Calu3 (cell line): ENCODE data around the gene RGS17. TPM values are rescaled to one million over a fixed set of nuclear protein-coding genes. Genes with fewer than 3 reads are reported as not detected.

ENCODE experiments used
- BruUV-seq: library from RNA; stranded (reverse); fragments of 400-500 nt; replicated peaks from 2 replicates; lab custom pipeline; 2021; lab: Mats Ljungman, UMichigan
- CTCF ChIA-PET: fragments of 300-600 bp; sonication (Branson Sonifier 250); formaldehyde crosslinking; loops from one replicate; lab custom pipeline; 2022; ENCODE audit warnings: antibody characterized with exemption; lab: Charles Lee
- DNase-seq: peaks from one replicate; pipeline ENCODE4 v3.0.0; 2022
- H3K27ac Mint-ChIP-seq: one replicate; pipeline ENCODE4 v1.8.0; 2022; ENCODE audit warnings: mixed read lengths; ENCODE audit not compliant: unreplicated experiment
- H3K27me3 Mint-ChIP-seq: one replicate; pipeline ENCODE4 v1.8.0; 2022; ENCODE audit warnings: mixed read lengths; ENCODE audit not compliant: unreplicated experiment
- H3K36me3 Mint-ChIP-seq: one replicate; pipeline ENCODE4 v1.8.0; 2022; ENCODE audit warnings: mild to moderate bottlenecking, moderate library complexity, mixed read lengths; ENCODE audit not compliant: insufficient read depth, unreplicated experiment
- H3K4me1 Mint-ChIP-seq: one replicate; pipeline ENCODE4 v1.8.0; 2022; ENCODE audit warnings: mild to moderate bottlenecking, low read depth, mixed read lengths; ENCODE audit not compliant: unreplicated experiment
- H3K4me3 Mint-ChIP-seq: one replicate; pipeline ENCODE4 v1.8.0; 2022; ENCODE audit warnings: mild to moderate bottlenecking, low read depth, moderate library complexity, mixed read lengths; ENCODE audit not compliant: unreplicated experiment
- H3K9me3 Mint-ChIP-seq: one replicate; pipeline ENCODE4 v1.8.0; 2022; ENCODE audit warnings: low read depth, mixed read lengths; ENCODE audit not compliant: unreplicated experiment
- intact Hi-C: fragments of 100-400 bp; cut with micrococcal nuclease; formaldehyde crosslinking; loops from one replicate; pipeline ENCODE4 v1.10.0; 2022; ENCODE audit not compliant: unreplicated experiment
- total RNA-seq: library from RNA; stranded (reverse); gene quantifications from 2 replicates; pipeline ENCODE4 v1.2.3, GENCODE V29; 2022
- TF ChIP-seq, protein P1 (sequence below): fragments of 200-600 bp; IDR thresholded peaks from one replicate; pipeline ENCODE4 v1.8.0; 2022; ENCODE audit warnings: antibody characterized with exemption; ENCODE audit not compliant: unreplicated experiment

Gene RGS17
- total RNA-seq, 1 experiment from 2014 or later: 0.78 TPM

DNA sequence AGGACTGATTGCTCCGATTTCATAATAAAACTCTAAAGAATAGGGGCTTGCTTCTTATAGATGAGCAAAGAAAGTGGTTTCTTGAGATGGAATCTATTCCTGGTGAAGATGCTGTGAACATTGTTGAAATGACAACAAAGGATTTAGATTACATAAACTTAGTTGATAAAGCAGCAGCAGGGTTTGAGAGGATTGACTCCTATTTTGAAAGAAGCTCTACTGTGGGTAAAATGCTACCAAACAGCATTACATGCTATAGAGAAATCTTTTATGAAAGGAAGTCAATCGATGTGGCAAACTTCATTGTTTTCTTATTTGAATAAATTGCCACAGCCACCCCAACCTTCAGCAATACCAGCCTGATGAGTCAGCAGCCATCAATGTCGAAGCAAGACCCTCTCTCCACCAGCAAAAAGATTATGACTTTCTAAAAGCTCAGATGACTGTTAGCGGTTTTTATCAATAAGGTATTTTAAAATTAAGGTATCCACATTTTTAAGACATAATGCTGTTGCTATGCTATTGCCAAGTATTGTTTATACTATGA, 115.9 kb downstream of the RGS17 start:
- intact Hi-C loops: no loop called here
- no TSS peak for BruUV-seq
- TF ChIP-seq, protein P1, sequence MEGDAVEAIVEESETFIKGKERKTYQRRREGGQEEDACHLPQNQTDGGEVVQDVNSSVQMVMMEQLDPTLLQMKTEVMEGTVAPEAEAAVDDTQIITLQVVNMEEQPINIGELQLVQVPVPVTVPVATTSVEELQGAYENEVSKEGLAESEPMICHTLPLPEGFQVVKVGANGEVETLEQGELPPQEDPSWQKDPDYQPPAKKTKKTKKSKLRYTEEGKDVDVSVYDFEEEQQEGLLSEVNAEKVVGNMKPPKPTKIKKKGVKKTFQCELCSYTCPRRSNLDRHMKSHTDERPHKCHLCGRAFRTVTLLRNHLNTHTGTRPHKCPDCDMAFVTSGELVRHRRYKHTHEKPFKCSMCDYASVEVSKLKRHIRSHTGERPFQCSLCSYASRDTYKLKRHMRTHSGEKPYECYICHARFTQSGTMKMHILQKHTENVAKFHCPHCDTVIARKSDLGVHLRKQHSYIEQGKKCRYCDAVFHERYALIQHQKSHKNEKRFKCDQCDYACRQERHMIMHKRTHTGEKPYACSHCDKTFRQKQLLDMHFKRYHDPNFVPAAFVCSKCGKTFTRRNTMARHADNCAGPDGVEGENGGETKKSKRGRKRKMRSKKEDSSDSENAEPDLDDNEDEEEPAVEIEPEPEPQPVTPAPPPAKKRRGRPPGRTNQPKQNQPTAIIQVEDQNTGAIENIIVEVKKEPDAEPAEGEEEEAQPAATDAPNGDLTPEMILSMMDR: no peak
- Mint-ChIP-seq H3K27ac (no peak overlapping the region), H3K4me3 (no peak overlapping the region), H3K27me3 (no peaks in the 10 kb centered on the region), H3K9me3 (no peaks in the 10 kb centered on the region), H3K4me1 (no peaks in the 10 kb centered on the region), H3K36me3 (no peaks in the 10 kb centered on the region)
- CTCF ChIA-PET: no interaction called here
- DNase-seq: no peak

DNA sequence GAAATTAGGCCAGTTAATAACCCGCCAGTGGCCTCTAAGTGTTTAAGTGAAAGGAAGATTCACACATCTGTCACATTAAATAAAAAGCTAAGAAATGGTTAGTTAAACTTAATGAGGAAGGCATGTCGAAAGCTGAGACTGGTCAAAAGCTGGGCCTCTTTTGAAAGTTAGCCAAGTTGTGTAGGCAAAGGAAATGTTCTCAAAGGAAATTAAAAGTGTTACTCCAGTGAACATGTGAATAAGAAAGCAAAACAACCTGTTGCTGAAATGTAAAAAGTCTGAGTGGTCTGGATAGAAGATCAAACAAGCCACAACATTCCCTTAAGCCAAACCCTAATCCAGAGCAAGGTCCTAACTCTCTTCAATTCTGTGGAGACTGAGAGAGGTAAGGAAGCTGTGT, 117.6 kb downstream of the RGS17 start:
- no TSS peak for BruUV-seq
- no peak for DNase-seq
- TF ChIP-seq, protein P1: no peak
- H3K4me1 Mint-ChIP-seq: no peaks in the 10 kb centered on the region
- H3K9me3 Mint-ChIP-seq: no peaks in the 10 kb centered on the region
- H3K36me3 Mint-ChIP-seq: no peaks in the 10 kb centered on the region
- CTCF ChIA-PET: no interaction called here
- H3K27me3 Mint-ChIP-seq: no peaks in the 10 kb centered on the region
- no peak overlapping the region for H3K27ac Mint-ChIP-seq
- intact Hi-C loops: no loop called here
- no peak overlapping the region for H3K4me3 Mint-ChIP-seq

DNA sequence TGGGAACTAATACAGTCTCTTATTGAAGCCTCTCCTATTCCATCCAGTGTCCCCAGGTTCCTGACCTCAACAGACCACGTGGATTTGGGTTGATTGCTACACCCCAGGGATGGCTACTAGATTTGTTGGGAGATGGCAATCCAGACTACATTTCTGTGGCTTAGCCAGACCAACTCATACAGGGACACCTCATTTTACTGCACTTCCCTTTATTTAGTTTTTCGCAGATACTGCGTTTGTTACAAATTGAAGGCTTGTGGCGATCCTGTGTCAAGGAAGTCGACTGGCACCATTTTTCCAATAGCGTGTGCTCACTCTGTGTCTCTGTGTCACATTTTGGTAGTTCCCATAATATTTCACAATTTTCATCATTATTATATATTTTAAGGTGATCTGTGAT, 118.2 kb downstream of the RGS17 start:
- TF ChIP-seq, protein P1: no peak
- Mint-ChIP-seq H3K4me3 (no peak overlapping the region), H3K27ac (no peak overlapping the region), H3K9me3 (no peaks in the 10 kb centered on the region), H3K4me1 (no peaks in the 10 kb centered on the region), H3K27me3 (no peaks in the 10 kb centered on the region), H3K36me3 (no peaks in the 10 kb centered on the region)
- no peak for DNase-seq
- BruUV-seq: no TSS peak
- CTCF ChIA-PET: no interaction called here
- intact Hi-C loops: no loop called here

DNA sequence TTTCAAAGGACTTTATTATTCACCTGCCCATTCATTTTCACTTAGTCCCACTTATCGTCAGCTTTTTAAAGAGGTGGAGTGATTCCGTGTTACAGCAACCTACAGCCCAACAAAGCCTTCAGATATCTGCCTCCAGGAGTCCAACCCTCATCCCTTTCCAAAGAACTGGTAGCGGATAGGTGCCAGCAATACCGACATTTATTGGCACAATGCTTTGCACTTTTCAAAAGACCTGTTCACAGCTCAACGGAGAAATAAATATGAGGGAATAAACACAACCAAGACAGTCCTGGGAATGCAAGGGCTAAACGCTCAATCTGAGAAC, 127.8 kb downstream of the RGS17 start:
- Mint-ChIP-seq H3K4me3 (peak overlapping the region; percentile 94), H3K9me3 (no peaks in the 10 kb centered on the region), H3K36me3 (peaks cover 27% of the 10 kb centered on the region), H3K4me1 (peaks cover 19% of the 10 kb centered on the region), H3K27me3 (no peaks in the 10 kb centered on the region), H3K27ac (peak overlapping the region; percentile 94)
- DNase-seq: no peak
- CTCF ChIA-PET: no interaction called here
- no TSS peak for BruUV-seq
- intact Hi-C loops: no loop called here
- TF ChIP-seq, protein P1: no peak
